Stomach (tissue), 4 donors: Measurements from ENCODE around the gene STK33.

Experiments
- EP300 ChIP-seq: sonication (generic); formaldehyde crosslinking; IDR thresholded peaks from one replicate; pipeline ENCODE4 v1.6.1; 2017; ENCODE audit warnings: antibody characterized with exemption
- POLR2A ChIP-seq, 4 donors: fragments of 450-650 bp; IDR thresholded peaks; one replicate each; pipeline ENCODE4 v1.6.1; 2016; ENCODE audit warnings: antibody characterized with exemption in 4 of 4, control low read depth in 2 of 4, mild to moderate bottlenecking in 1 of 4, moderate library complexity in 1 of 4
- POLR2AphosphoS5 ChIP-seq, 3 donors: sonication (generic); formaldehyde crosslinking; IDR thresholded peaks; one replicate each; pipeline ENCODE4 v1.6.1; 2016; ENCODE audit warnings: antibody characterized with exemption in 3 of 3
- TF ChIP-seq, protein P1 (sequence below), 7 experiments: fragments of 450-650 bp in 4 of 7; fragments of 200-600 bp in 3 of 7; sonication (generic) in 3 of 7; IDR thresholded peaks; one replicate each; pipeline ENCODE4 v1.5.1; 2016 to 2019; ENCODE audit warnings: antibody characterized with exemption in 7 of 7, control low read depth in 2 of 7, mild to moderate bottlenecking in 1 of 7

GRCh38 chr11:8641332-8641731 is 47.3 kb upstream of the STK33 start:
- TF ChIP-seq, protein P1, sequence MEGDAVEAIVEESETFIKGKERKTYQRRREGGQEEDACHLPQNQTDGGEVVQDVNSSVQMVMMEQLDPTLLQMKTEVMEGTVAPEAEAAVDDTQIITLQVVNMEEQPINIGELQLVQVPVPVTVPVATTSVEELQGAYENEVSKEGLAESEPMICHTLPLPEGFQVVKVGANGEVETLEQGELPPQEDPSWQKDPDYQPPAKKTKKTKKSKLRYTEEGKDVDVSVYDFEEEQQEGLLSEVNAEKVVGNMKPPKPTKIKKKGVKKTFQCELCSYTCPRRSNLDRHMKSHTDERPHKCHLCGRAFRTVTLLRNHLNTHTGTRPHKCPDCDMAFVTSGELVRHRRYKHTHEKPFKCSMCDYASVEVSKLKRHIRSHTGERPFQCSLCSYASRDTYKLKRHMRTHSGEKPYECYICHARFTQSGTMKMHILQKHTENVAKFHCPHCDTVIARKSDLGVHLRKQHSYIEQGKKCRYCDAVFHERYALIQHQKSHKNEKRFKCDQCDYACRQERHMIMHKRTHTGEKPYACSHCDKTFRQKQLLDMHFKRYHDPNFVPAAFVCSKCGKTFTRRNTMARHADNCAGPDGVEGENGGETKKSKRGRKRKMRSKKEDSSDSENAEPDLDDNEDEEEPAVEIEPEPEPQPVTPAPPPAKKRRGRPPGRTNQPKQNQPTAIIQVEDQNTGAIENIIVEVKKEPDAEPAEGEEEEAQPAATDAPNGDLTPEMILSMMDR (IDR thresholded peaks at IDR 0.05) = no peak
- TF ChIP-seq POLR2A (IDR thresholded peaks at IDR 0.05) = no peak
- no peak for TF ChIP-seq POLR2AphosphoS5 (IDR thresholded peaks at IDR 0.05)
- no peak for TF ChIP-seq EP300
